ENCODE results near the gene TNIK.

DNA sequence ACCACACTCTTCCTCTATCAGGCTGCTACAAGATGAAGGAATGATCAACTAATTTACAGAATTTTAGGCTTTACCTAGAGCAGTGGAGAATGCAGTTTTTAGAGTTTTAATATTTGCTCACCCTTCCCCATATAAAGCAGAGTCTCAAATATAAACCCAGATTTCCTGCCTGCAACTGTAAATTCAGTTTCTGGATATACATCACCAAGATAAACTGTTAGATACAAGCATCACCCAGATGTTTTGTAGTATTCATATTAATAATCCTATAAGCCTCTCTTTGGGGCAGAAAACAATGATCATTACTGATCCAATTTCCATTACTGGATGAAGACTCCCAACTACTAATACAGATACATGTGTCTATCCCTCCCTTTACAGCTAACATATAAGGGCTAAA is 205.9 kb downstream of the TNIK start:
- TF ChIP-seq, protein P1, sequence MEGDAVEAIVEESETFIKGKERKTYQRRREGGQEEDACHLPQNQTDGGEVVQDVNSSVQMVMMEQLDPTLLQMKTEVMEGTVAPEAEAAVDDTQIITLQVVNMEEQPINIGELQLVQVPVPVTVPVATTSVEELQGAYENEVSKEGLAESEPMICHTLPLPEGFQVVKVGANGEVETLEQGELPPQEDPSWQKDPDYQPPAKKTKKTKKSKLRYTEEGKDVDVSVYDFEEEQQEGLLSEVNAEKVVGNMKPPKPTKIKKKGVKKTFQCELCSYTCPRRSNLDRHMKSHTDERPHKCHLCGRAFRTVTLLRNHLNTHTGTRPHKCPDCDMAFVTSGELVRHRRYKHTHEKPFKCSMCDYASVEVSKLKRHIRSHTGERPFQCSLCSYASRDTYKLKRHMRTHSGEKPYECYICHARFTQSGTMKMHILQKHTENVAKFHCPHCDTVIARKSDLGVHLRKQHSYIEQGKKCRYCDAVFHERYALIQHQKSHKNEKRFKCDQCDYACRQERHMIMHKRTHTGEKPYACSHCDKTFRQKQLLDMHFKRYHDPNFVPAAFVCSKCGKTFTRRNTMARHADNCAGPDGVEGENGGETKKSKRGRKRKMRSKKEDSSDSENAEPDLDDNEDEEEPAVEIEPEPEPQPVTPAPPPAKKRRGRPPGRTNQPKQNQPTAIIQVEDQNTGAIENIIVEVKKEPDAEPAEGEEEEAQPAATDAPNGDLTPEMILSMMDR (IDR thresholded peaks at IDR 0.05), result no peak
- TF ChIP-seq POLR2A (IDR thresholded peaks at IDR 0.05), result no peak

Data from gastroesophageal sphincter (tissue), 3 donors.